Endodermal cell (in vitro differentiated cells): ENCODE measurements around the gene KCTD1. TPM values are rescaled to one million over a fixed set of nuclear protein-coding genes. Genes with fewer than 3 reads are reported as not detected.

ENCODE experiments used
- DNase-seq: peaks from one replicate; pipeline ENCODE4 v3.0.0-alpha.2; 2017
- H3K27ac ChIP-seq: 2 replicates; pipeline ENCODE4 v1.5.1; 2013; ENCODE audit warnings: mild to moderate bottlenecking, low read depth, low read length, moderate library complexity
- H3K27me3 ChIP-seq: 2 replicates; pipeline ENCODE4 v1.6.1; 2013; ENCODE audit warnings: mild to moderate bottlenecking, low read length, moderate library complexity; ENCODE audit not compliant: insufficient read depth, control insufficient read depth, poor library complexity, severe bottlenecking
- H3K36me3 ChIP-seq: 2 replicates; pipeline ENCODE4 v1.7.0; 2013; ENCODE audit warnings: mild to moderate bottlenecking, low read length, moderate library complexity; ENCODE audit not compliant: control insufficient read depth, insufficient read depth
- H3K4me1 ChIP-seq: one replicate; pipeline ENCODE4 v1.7.0; 2013; ENCODE audit warnings: low read length; ENCODE audit not compliant: control insufficient read depth, insufficient read depth
- H3K4me3 ChIP-seq: 2 replicates; pipeline ENCODE4 v1.5.1; 2013; ENCODE audit warnings: mild to moderate bottlenecking, low read length, moderate library complexity
- H3K9ac ChIP-seq: 2 replicates; pipeline ENCODE4 v1.6.1; 2013; ENCODE audit warnings: mild to moderate bottlenecking, low read length, moderate library complexity; ENCODE audit not compliant: poor library complexity, severe bottlenecking; ENCODE audit errors: extremely low read depth
- H3K9me3 ChIP-seq: 2 replicates; pipeline ENCODE4 v1.6.1; 2013; ENCODE audit warnings: mild to moderate bottlenecking, low read length, moderate library complexity; ENCODE audit not compliant: control insufficient read depth
- H3K27ac Mint-ChIP-seq: 2 replicates; pipeline ENCODE4 v1.8.0; 2020; ENCODE audit warnings: mixed read lengths
- H3K27me3 Mint-ChIP-seq: 2 replicates; pipeline ENCODE4 v1.8.0; 2021; ENCODE audit warnings: mild to moderate bottlenecking, mixed read lengths; ENCODE audit not compliant: insufficient read depth
- H3K36me3 Mint-ChIP-seq: 2 replicates; pipeline ENCODE4 v1.8.0; 2020; ENCODE audit warnings: low read depth, mixed read lengths
- H3K4me1 Mint-ChIP-seq: 2 replicates; pipeline ENCODE4 v1.8.0; 2020; ENCODE audit warnings: mixed read lengths
- H3K4me3 Mint-ChIP-seq: 2 replicates; pipeline ENCODE4 v1.8.0; 2020; ENCODE audit warnings: mild to moderate bottlenecking, moderate library complexity, mixed read lengths
- H3K9me3 Mint-ChIP-seq: 2 replicates; pipeline ENCODE4 v1.8.0; 2020; ENCODE audit warnings: mild to moderate bottlenecking, mixed read lengths
- CTCF ChIP-seq: fragments of 200-600 bp; sonication (generic); conservative IDR thresholded peaks from 2 replicates; pipeline ENCODE4 v1.5.0; 2021; ENCODE audit warnings: antibody characterized with exemption, mild to moderate bottlenecking
- WGBS, 2 experiments: methylation state at CpG; one replicate each; pipeline versions ENCODE4 v1.1.5 to v1.1.7; 2013; ENCODE audit warnings: missing lambda C conversion rate in 2 of 2, mixed read lengths in 1 of 2; ENCODE audit not compliant: insufficient coverage in 1 of 2, insufficient read length in 1 of 2; 5-methylcytosine and 5-hydroxymethylcytosine counted together
- total RNA-seq, 2 donors: library from RNA; stranded (reverse); fragmentation: NEBNext Ultra II Directional in 1 of 2; extraction: Animal tissue kit (Norgen Biotek cat#: 25700) in 1 of 2; gene quantifications; 2 replicates in 1 of 2; 3 replicates in 1 of 2; pipeline ENCODE4 v1.2.1, GENCODE V29; 2021

Gene KCTD1
- total RNA-seq, 2 donors from 2014 or later: 6.8 to 7.3 TPM

GRCh38 chr18:26515643-26516487 is 32.5 kb downstream of the KCTD1 start:
- Mint-ChIP-seq H3K4me1 (peaks cover 28% of the 10 kb centered on the region), H3K9me3 (no peaks in the 10 kb centered on the region), H3K36me3 (no peaks in the 10 kb centered on the region), H3K27ac (peak overlapping the region; percentile 67), H3K27me3 (peaks cover 1% of the 10 kb centered on the region), H3K4me3 (no peak overlapping the region)
- 78 to 86% methylated on average over 5 to 9 of the region's 9 CpGs for WGBS, 2 experiments
- no peaks in the 10 kb centered on the region for H3K9me3 ChIP-seq
- TF ChIP-seq CTCF: peak; percentile 51
- no peaks in the 10 kb centered on the region for H3K36me3 ChIP-seq
- no peak overlapping the region for H3K4me3 ChIP-seq
- H3K27me3 ChIP-seq: no peaks in the 10 kb centered on the region
- no peak for DNase-seq
- H3K4me1 ChIP-seq: peaks cover 2% of the 10 kb centered on the region
- H3K9ac ChIP-seq: no peak overlapping the region
- no peak overlapping the region for H3K27ac ChIP-seq

GRCh38 chr18:26511339-26512071 is 36.8 kb downstream of the KCTD1 start:
- no peak overlapping the region for H3K27ac Mint-ChIP-seq
- no peaks in the 10 kb centered on the region for H3K9me3 Mint-ChIP-seq
- peaks cover 16% of the 10 kb centered on the region for H3K4me1 Mint-ChIP-seq
- Histone ChIP-seq H3K9ac (no peak overlapping the region), H3K9me3 (no peaks in the 10 kb centered on the region), H3K4me1 (no peaks in the 10 kb centered on the region), H3K4me3 (no peak overlapping the region), H3K36me3 (no peaks in the 10 kb centered on the region), H3K27ac (no peak overlapping the region), H3K27me3 (no peaks in the 10 kb centered on the region)
- 91 to 92% methylated on average over 6 to 10 of the region's 10 CpGs for WGBS, 2 experiments
- no peak overlapping the region for H3K4me3 Mint-ChIP-seq
- no peaks in the 10 kb centered on the region for H3K27me3 Mint-ChIP-seq
- H3K36me3 Mint-ChIP-seq: no peaks in the 10 kb centered on the region
- no peak for DNase-seq
- no peak for TF ChIP-seq CTCF

- no peaks in the 10 kb centered on the region for H3K27me3 ChIP-seq
- no peaks in the 10 kb centered on the region for H3K36me3 ChIP-seq
- no peaks in the 10 kb centered on the region for H3K4me1 ChIP-seq
- H3K9me3 Mint-ChIP-seq: no peaks in the 10 kb centered on the region
- H3K9me3 ChIP-seq: no peaks in the 10 kb centered on the region
- TF ChIP-seq CTCF: no peak
- H3K4me1 Mint-ChIP-seq: peaks cover 7% of the 10 kb centered on the region
- H3K4me3 ChIP-seq: no peak overlapping the region
- no peaks in the 10 kb centered on the region for H3K27me3 Mint-ChIP-seq
- no peak for DNase-seq
- no peak overlapping the region for H3K9ac ChIP-seq
- no peak overlapping the region for H3K27ac ChIP-seq
- 87 to 93% methylated on average over 2 of the region's 3 CpGs for WGBS, 2 experiments
- no peaks in the 10 kb centered on the region for H3K36me3 Mint-ChIP-seq
- H3K4me3 Mint-ChIP-seq: no peak overlapping the region
- H3K27ac Mint-ChIP-seq: no peak overlapping the region
These were observed 38.0 kb downstream of the KCTD1 start for GRCh38 chr18:26510337-26510736.
